HG02943 (cell line): ENCODE results near the gene CYP11A1.

Source experiments
- ATAC-seq: cut with Tn5 transposase; IDR thresholded peaks from one replicate; pipeline ENCODE4 v1.9.1; 2021; ENCODE audit warnings: mild to moderate bottlenecking, low read depth, moderate library complexity; ENCODE audit not compliant: unreplicated experiment

Gene CYP11A1

DNA sequence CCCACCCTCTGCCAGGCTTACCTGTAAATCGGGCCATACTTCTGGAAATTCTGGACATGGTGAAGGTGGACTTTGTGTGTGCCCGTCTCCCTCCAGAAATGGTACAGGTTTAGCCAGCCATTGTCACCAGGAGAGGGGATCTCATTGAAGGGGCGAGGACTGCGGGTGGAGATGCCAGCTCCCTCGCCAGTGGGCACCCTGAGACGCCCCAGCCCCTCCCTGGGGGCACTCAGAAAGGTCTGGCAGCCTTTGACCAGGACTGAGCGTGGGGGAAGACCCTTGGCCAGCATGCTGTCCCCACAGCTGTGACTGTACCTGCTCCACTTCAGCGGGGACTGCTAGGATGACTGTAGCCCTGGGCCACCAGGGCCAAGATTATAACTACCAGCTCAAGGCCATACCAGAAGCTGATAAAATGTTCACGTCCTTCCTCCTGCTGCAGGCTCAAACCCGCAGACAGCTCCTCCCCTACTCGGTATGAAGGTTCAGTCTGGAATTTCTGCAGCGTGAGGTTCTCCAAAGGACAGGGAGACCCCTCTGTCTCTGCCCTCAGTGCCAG lies at the start of gene CYP11A1:
Gene CYP11A1, minus strand, starts transcription at position 351 of the 559 bp plus-strand sequence. Its CDS starts 61 bp downstream, at position 290.
- ATAC-seq = no peak

DNA sequence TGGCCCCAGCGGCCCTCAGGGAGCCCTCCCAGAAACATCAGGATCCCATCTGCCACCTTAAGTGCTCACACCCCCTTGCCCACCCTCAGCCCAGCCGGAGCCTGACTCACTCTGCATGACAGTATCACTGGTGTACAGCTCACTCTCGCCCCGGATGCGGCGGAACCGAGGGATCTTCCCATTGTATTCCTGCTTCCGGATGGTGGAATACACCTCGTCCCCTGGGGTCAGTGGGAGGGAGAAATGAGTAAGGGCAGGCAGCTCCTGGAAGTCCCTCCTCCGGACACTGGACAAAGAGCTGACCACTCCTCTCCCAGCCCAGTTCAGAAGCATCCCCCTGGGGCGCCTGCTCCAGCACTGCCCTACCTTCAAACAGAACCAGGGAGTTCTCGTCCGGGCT lies 49.8 kb upstream of the CYP11A1 start:
- ATAC-seq = no peak

DNA sequence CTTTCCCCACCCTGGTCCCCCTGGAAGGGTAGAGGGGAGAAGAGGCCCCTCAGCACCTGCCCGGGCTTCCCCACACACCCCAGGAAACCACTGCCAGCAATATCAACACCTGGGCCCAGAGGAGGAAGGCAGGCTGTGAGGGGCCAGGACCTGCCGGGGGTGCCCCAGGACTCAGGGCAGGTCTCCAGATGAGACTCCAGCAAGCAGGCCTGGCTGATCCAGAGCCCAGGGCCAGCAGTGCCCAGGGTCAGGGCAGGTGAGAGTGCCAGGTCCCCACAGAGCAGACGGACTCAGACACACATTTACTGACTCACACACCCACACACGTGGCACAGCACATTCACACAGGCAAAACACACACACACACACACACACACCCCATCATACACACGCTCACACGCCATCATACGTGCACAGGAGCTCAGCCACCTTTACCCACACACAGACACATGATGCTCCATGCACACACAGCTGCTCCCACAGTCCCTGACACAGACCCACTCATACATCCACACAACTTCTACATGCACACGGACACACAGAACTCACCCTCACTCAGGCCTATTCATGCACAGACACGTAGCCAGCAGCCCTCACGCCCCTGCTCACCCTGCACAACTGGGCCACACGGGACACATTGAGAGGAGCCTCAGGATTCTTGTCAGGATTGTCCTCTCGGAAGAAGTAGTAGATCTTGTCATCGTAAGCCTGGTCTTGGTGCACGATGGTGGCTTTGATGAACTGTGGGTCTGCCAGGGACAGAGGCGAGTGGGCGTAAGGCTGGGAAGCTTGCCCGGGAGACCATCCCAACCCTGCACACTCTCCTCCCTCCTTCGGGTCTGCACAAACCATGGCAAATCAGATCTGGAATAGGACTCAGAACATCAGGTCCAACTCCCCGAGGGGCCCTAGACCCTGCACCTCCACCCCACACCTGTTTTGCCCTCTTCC lies 48.8 kb upstream of the CYP11A1 start:
- ATAC-seq = no peak

DNA sequence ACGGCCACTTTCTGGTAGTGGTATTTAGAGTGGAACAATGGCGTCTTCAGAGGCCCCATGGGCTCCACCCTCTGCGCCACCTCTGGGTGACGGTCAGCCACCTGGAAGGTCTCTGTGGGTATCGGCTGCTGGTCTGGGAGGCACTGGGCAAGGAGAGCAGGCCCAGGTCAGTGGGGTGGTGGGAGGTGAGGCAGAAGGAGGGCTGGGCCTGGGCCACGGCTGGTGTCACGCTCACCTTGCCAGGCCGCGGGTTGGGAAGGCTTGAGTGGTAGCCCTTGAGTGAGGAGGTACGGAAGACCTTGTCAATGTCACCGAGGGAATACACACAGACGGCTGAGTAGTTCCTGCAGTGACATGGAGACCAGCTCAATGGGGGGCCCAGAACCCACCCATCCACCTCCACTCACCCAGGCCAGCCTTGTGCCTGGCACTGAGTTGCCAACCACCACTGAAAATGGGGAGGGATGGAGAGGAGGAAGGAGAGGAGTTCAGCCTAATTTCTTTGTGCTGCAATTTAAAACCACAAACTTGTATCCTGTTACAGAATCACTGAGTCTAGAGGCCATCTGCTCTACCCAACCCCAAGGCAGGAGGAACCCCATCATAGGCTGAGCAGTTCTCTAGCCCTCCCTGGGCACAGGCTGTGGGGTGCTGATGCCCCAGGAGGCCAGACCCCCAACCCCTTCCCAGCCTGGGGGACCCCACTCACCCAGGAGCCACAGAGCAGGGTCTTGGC lies 47.3 kb upstream of the CYP11A1 start:
- no peak for ATAC-seq

DNA sequence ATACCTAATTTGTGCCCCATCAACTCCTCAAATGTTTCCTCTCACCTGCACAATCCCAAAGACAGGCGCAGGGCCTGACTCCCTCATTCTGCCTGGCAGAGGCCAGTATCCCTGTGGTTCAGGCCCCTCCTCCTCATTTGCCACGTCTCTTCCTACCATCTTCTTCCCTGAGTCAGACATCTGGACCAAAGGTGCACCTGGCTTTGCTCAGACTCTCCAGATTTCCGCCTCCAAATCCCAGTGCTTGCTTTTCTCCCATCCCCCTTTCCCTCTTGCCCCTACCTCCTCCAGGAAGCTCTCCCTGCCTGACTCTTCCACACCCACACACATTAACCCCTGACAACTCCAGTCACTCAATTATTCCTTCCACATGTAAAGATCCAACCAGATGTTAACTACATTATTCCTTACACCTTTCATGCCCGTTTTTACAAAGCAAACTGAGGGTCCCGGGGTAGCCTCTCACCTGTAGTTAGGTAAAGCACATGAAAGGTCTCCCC lies 46.7 kb upstream of the CYP11A1 start:
- no peak for ATAC-seq

DNA sequence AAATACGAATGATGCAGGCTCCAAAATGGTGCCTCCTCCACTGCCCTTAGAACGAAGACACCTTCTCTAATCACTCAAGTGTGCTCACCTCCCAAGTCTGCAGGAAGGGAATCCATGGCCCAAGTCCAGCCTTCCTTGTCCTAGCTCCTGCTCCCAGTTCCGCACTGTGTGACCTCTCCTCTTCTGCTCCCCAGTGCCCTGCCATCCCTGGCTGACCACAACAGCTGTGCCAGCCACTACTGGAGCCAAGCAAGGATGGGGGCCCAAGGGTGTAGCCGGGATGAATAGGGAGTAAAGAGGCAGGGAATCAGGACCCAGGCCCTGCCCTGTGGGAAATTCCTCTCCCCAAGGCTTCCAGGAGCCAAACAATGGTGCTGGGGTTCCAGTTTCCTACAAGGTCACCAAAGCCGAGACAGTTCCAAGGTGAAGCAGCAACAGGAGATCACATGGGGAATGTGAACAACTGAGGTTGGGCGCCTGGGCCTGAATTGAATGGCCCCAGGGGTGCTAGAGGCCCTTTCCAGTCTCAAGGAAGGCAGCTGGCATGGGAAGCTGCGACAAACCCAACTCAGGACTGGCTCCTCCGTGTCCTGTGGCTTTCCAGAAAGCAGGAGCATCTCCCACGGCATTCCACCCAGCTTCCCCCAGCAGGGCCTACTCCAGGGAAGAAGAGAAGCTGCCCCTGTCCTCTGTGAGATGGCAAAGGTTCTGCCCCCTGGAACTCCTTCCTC lies 46.1 kb upstream of the CYP11A1 start:
- ATAC-seq = no peak

DNA sequence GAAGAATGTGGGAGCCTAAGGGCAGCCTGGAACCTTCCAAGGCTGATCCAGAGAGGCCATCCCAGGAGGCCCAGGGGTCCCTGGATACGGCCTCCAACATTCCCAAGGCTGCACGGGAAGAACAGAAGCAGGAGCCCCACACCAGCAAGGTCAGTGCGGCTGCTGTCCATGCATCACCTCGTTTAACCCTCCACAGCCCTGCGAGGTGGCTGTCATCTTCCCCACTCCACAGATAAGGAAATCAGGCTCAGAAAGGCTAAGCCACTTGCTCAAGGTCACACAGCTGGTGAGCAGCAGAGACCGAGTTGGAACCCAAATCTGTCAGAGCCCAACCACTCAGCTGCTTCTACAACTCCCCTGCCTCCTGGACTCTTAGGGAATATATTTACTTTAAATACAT lies 44.7 kb upstream of the CYP11A1 start:
- ATAC-seq = no peak

DNA sequence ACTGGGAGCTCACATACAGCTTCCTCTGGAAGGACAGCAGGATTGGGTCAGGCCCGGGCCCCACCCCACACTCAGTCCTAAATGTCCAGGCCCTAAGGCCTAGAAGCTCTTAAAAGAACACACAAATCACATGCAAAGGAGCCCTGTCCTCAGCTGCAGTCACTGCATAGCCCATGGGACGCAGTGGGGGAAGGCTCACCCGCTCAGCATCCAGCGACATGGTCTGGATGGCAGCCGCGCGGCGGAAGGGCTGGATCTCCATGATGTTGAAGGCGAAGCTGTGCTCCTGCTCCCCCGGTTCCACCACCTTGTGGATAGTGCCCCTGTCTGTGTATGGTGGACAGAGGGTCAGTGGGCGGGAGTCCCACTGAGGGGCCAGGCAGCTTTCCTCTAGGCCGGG lies 44.2 kb upstream of the CYP11A1 start:
- no peak for ATAC-seq

DNA sequence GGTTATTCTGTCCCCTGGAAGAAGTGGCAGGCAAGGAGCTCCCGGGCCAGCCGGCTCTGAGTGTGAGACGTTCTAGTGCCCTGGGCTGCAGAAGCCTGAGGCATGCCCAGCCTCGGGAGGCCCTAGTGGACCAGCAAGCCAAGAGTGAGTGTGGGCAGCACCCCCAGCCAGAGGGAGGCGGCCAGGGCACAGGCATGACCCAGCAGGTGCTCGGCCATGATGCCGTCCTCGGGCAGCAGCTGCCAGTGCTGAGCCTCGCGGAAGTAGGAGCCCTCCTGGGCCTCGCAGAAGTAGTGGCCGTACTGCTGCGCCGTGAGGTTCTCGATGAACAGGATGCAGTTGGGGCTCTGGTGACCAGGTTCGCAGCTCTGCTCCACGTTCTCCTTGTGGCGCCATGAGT lies 43.1 kb upstream of the CYP11A1 start:
- no peak for ATAC-seq

DNA sequence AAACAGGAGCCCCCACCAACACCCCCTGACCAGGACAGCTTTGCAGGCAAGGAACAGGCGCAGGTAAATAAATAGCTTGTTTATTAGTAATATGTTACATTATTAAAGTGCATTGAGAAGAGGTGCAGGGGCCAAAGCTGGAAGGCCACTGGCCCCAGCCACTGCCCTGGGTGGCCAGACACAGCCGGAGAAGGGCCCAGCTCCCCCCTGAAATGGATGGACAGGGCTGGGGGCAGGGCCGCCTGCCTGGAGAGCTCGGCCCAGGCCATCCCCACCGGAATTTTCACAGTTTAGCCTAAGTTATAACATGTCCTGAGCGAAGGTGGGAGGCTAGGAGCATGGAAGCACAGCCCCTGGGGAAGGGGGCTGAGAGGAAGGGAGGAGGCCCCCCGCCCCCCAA lies 41.8 kb upstream of the CYP11A1 start:
- ATAC-seq = no peak

DNA sequence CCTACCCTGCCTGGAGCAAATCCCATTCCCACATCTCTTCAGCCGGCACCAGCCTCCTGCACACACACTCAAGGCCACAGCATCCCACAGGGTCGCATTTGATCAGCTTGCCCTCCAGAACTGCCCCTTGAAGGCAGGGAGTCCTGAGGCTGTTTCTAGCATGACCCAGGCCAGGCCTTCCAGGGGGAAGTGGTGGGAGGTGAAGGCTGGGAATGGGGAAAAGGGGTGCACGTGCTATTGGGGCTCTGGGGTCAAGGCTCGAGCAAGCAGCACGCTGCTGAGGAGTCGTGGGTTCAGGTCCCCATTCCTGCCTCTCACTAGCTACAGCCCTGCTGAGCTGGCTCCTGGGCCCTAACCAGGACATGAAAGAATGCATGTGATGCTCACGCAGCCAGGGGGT lies 41.4 kb upstream of the CYP11A1 start:
- ATAC-seq = no peak

DNA sequence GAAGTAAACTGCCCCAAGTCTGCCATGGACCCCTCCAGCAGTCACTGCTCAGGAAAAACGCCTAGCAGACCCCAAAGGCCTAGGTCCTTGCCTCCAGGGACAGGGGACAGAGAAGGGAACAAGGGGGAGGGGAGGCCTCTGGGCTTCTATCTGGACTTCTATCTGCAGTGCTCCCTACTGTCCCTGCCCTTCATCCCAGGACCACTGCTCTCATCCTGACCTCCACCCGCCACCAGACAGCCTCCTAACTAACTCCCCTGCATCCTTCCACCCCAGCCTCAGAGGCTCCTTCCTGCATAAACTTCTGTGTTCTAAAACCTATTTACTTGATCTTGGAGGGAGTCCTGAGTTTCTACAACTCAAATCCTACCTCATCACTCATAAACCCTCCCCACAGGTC lies 40.9 kb upstream of the CYP11A1 start:
- no peak for ATAC-seq

DNA sequence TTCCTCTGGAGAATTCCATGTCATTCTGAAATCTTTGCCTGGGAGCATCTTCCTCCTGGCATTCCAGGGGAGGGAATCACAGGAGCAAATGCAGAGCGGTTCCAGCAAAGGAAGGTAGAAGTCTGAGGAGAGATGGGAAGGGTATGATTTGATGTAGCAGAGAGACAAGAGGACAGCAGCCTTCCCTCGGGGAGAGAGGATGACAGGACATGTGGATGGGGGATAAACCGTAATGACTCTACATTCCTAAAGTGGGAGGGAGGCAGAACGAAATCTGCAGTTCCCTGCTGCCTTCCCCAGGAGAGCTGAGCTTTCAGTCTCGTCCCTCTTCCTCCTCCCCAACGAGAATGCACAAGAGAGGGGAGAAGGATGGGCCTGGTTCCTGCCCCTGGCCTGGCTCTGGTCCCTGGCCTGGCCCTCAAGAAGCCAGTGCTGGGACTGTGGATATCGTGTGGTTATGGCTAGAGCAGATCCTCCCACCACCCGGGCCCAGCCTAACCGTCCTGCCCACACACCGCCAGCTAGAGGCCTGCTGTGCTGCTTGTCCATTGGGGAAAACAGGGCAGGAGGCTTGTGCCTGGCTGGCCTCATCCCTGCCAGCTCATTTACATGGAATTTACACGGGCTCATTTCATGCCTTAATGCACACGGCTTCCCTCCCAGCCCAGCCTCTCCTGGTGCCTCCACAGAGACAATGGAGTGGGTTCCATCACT lies 39.7 kb upstream of the CYP11A1 start:
- no peak for ATAC-seq

DNA sequence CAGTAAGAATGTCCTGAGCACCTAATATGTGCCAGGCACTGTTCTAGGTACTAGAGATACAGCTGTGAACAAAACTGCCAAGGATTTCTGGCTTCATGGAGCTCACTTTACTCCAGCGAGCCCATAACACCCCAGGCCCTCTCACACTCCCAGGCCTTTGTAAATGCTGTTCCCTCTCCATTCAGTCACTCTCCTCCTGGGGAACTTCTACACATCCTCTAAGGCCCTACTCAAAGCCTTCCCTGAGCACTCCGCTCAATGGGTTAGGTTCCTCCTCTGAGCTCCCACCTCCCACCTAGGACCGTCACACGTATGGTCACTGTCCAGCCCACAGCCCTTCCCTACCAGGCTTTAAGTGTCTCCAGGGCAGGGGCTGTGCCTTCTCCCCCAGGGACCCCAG lies 39.1 kb upstream of the CYP11A1 start:
- ATAC-seq = no peak

DNA sequence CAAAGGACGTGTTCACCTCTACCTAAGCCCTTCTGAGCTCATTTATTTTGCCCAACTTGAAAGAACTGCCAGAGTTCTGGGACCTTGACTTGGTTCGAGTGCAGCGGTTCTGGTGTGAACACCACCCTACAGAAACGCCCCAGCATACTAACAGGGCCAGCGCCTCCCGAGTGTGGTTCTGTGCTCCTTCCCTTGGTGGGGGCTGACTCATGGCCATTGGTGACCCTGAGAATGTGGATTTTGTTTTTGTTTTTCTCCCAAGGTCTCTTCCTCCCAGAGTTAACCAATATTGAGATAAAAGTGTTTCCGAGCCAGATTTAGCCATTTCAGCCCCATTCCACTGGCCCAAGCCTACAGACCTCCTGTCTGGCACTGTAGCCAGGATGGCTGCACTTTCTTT lies 38.4 kb upstream of the CYP11A1 start:
- ATAC-seq = no peak

DNA sequence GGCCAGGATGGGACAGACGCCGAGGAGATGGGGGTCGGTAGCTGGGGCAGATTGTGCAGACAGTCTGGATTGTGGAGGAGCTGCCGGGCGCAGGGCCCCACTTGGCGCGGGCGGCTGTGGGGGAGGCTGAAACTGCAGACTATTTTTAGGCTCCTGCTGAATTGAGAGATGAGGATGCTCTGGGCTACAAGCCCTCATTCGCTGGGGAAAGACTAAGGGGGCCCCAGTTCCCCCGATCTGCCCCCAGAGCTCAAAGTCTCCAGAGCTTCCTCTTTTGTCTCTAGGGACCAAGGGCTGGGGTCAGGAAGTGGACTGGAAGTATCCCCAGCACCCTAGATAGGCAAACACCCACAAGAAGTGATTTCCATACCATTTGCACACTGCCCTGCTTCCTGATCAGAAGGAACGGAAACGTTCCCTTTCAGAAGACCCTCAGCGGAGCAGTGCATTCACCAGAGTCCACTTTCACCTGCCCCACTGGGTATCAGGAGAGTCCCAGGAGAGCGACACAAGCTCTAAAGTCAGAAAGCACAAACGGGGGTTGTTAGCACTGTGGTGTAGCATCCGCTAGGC lies 36.6 kb upstream of the CYP11A1 start:
- no peak for ATAC-seq

DNA sequence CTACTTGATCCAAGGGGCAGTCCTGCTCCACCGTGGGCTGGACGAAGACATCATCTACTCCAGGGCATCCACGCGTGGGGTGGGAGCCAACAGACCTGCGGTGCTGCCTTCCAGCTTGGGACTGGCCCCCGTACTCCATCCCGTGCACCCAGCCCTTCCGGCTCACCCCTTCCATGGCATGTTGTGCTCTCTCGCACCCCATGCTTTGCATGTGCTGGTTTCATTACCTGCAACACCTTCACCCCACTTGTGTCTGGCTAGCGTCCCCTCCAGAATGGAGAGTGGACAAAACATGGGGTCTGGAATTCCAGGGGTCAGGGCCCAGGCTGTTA lies 36.1 kb upstream of the CYP11A1 start:
- ATAC-seq = no peak

DNA sequence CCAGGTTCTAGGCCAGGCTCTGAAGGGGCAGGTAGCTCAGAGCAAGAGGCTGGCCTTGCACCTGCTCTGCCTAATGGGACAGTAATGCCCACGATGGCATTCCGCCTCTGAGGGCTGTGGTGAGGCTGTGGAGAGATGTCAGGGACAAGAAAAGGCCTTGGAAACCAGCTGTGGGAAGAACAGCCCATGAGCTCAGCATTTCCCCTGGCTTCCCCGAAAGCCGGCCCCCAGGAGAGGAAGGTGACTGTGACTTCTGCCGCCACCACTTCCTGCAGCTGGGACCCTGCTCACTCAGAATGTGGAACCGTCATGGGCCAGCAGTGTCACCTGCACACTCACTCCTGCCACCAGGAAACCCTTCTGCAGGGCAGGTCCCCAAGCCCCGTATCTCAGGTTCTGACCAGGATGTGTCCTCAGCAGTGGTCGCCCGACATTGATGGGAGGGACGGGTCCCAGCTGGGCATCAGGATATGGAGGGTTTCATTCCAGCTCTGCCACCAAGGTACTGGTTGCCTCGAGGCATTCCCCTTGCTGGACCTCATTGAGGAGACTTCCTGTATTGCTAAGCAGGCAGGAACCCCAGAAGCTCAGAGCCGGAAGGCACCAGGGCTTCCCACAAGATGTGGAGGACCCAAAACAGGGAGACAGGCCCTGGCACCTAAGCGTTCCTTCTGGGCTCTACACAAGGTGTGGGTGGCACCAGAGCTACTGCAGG lies 35.6 kb upstream of the CYP11A1 start:
- ATAC-seq = no peak

DNA sequence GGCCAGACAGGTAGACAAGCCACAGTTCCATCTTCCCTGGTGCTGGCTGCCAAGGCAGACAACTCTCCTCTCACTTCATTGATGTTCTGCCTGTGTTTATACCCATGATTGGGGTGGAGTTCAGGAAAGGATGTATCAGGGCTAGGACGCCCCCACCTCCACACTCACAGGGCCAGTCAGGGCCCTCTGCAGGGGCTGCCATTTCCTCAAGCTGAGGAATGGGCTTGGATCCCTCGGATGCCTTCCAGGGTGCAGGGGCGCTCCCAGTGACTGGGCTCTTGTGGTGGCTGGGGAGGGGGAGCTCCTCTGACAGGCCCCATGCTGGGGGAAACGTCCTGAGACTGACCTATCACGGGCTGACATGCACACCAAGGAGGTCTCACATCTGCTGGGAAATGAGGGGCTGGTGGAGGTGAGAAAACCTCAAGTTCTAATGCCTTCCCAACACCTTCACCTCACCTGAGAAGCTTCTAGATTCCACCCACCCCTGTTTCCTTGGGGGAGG lies 34.9 kb upstream of the CYP11A1 start:
- no peak for ATAC-seq
